Osteocyte (in vitro differentiated cells): ENCODE results near the gene CD302. TPM values are rescaled to one million over a fixed set of nuclear protein-coding genes. Genes with fewer than 3 reads are reported as not detected.
A peak's percentile ranks its signal among the peaks of the same experiment; 100 is the strongest.

ENCODE experiments used
- DNase-seq: peaks from one replicate; pipeline ENCODE4 v3.0.0; 2021; ENCODE audit warnings: mixed read lengths; ENCODE audit not compliant: unreplicated experiment; ENCODE audit errors: extremely low spot score
- H3K27ac Mint-ChIP-seq: one replicate; pipeline ENCODE4 v1.8.0; 2021; ENCODE audit warnings: mild to moderate bottlenecking, mixed read lengths; ENCODE audit not compliant: unreplicated experiment
- H3K27me3 Mint-ChIP-seq: one replicate; pipeline ENCODE4 v1.8.0; 2021; ENCODE audit warnings: mixed read lengths; ENCODE audit not compliant: unreplicated experiment
- H3K36me3 Mint-ChIP-seq: one replicate; pipeline ENCODE4 v1.8.0; 2021; ENCODE audit warnings: mixed read lengths; ENCODE audit not compliant: unreplicated experiment
- H3K4me1 Mint-ChIP-seq: one replicate; pipeline ENCODE4 v1.8.0; 2021; ENCODE audit warnings: mixed read lengths; ENCODE audit not compliant: unreplicated experiment
- H3K4me3 Mint-ChIP-seq: one replicate; pipeline ENCODE4 v1.8.0; 2021; ENCODE audit warnings: mild to moderate bottlenecking, moderate library complexity, mixed read lengths; ENCODE audit not compliant: unreplicated experiment
- H3K9me3 Mint-ChIP-seq: one replicate; pipeline ENCODE4 v1.8.0; 2021; ENCODE audit warnings: mixed read lengths; ENCODE audit not compliant: unreplicated experiment
- CTCF ChIP-seq: fragments of 200-600 bp; sonication (generic); IDR thresholded peaks from 2 replicates; pipeline ENCODE4 v1.5.0; 2021; ENCODE audit warnings: antibody characterized with exemption, mild to moderate bottlenecking, moderate library complexity
- total RNA-seq: library from RNA; stranded (reverse); gene quantifications from 2 replicates; pipeline ENCODE4 v1.2.1, GENCODE V29; 2021

The CD302 gene
- total RNA-seq, 1 donor from 2014 or later: 19.3 TPM

- H3K27ac Mint-ChIP-seq: no peak overlapping the region
- no peak overlapping the region for H3K4me3 Mint-ChIP-seq
- H3K9me3 Mint-ChIP-seq: no peaks in the 10 kb centered on the region
- no peak for TF ChIP-seq CTCF
- H3K4me1 Mint-ChIP-seq: peaks cover 5% of the 10 kb centered on the region
- no peak for DNase-seq
- peaks cover 8% of the 10 kb centered on the region for H3K27me3 Mint-ChIP-seq
- no peaks in the 10 kb centered on the region for H3K36me3 Mint-ChIP-seq
Observed at GRCh38 chr2:159802673-159803072, 4.7 kb upstream of the CD302 start.

- Mint-ChIP-seq H3K27me3 (peaks cover 3% of the 10 kb centered on the region), H3K27ac (no peak overlapping the region), H3K4me3 (no peak overlapping the region), H3K36me3 (no peaks in the 10 kb centered on the region), H3K9me3 (no peaks in the 10 kb centered on the region), H3K4me1 (peaks cover 30% of the 10 kb centered on the region)
- TF ChIP-seq CTCF: no peak
- no peak for DNase-seq
Observed at GRCh38 chr2:159799833-159800232, 1.8 kb upstream of the CD302 start.

- DNase-seq: no peak
- H3K27ac Mint-ChIP-seq: peak overlapping the region; percentile 12
- H3K27me3 Mint-ChIP-seq: peaks cover 3% of the 10 kb centered on the region
- H3K9me3 Mint-ChIP-seq: no peaks in the 10 kb centered on the region
- peak overlapping the region; percentile 85 for H3K4me3 Mint-ChIP-seq
- no peaks in the 10 kb centered on the region for H3K36me3 Mint-ChIP-seq
- peaks cover 35% of the 10 kb centered on the region for H3K4me1 Mint-ChIP-seq
- TF ChIP-seq CTCF: no peak
Observed at GRCh38 chr2:159798376-159798725, 343 bp upstream of the CD302 start.

GRCh38 chr2:159797225-159797542 is 824 bp downstream of the CD302 start:
- no peak for DNase-seq
- TF ChIP-seq CTCF: no peak
- H3K27me3 Mint-ChIP-seq: peaks cover 3% of the 10 kb centered on the region
- peaks cover 40% of the 10 kb centered on the region for H3K4me1 Mint-ChIP-seq
- H3K36me3 Mint-ChIP-seq: no peaks in the 10 kb centered on the region
- H3K27ac Mint-ChIP-seq: peak overlapping the region; percentile 79
- no peaks in the 10 kb centered on the region for H3K9me3 Mint-ChIP-seq
- H3K4me3 Mint-ChIP-seq: peak overlapping the region; percentile 85

- no peak for TF ChIP-seq CTCF
Observed at GRCh38 chr2:159795841-159796690, 1.9 kb downstream of the CD302 start.

More at GRCh38 chr2:159795841-159796690, 1.9 kb downstream of the CD302 start:
- Mint-ChIP-seq H3K27ac (peak overlapping the region; percentile 79), H3K27me3 (peaks cover 3% of the 10 kb centered on the region), H3K36me3 (no peaks in the 10 kb centered on the region), H3K9me3 (no peaks in the 10 kb centered on the region), H3K4me3 (peak overlapping the region; percentile 85), H3K4me1 (peaks cover 40% of the 10 kb centered on the region)
- DNase-seq: no peak
